HEK293T (cell line): ENCODE results near the gene GABRB1.

Experiments
- CTCF ChIA-PET: fragments of 350-600 bp; formaldehyde crosslinking; extraction: SDS; loops from one replicate; lab custom pipeline; 2021; ENCODE audit warnings: antibody characterized with exemption, inconsistent platforms; lab: Yijun Ruan, JAX
- POLR2A ChIA-PET: fragments of 350-600 bp; formaldehyde crosslinking; extraction: SDS; loops from one replicate; lab custom pipeline; 2020; ENCODE audit warnings: antibody characterized with exemption, inconsistent platforms; lab: Yijun Ruan, JAX
- DNase-seq: peaks from one replicate; pipeline ENCODE4 v3.0.0; 2012; ENCODE audit warnings: mixed read lengths; ENCODE audit errors: extremely low spot score
- ARNT ChIP-seq: fragments of 450-650 bp; IDR thresholded peaks from 2 replicates; pipeline ENCODE4 v1.6.1; 2017; ENCODE audit warnings: mild to moderate bottlenecking
- BHLHE40 ChIP-seq: fragments of 450-650 bp; IDR thresholded peaks from 2 replicates; pipeline ENCODE4 v1.6.1; 2016; ENCODE audit warnings: mild to moderate bottlenecking, moderate library complexity, borderline replicate concordance
- CTBP1 ChIP-seq: fragments of 450-650 bp; IDR thresholded peaks from 2 replicates; pipeline ENCODE4 v1.6.1; 2016; ENCODE audit warnings: borderline replicate concordance
- ELF4 ChIP-seq: fragments of 450-650 bp; IDR thresholded peaks from 2 replicates; pipeline ENCODE4 v1.6.1; 2017; ENCODE audit warnings: antibody characterized with exemption
- FOXA1 ChIP-seq: fragments of 450-650 bp; IDR thresholded peaks from 2 replicates; pipeline ENCODE4 v1.6.1; 2016; ENCODE audit warnings: mild to moderate bottlenecking
- FOXK2 ChIP-seq: fragments of 450-650 bp; IDR thresholded peaks from 2 replicates; pipeline ENCODE4 v1.6.1; 2016; ENCODE audit warnings: mild to moderate bottlenecking
- FOXM1 ChIP-seq: fragments of 450-650 bp; IDR thresholded peaks from 2 replicates; pipeline ENCODE4 v1.6.1; 2017; ENCODE audit warnings: mild to moderate bottlenecking, borderline replicate concordance
- HDGF ChIP-seq: fragments of 450-650 bp; IDR thresholded peaks from 2 replicates; pipeline ENCODE4 v1.6.1; 2017; ENCODE audit warnings: antibody characterized with exemption, borderline replicate concordance
- L3MBTL2 ChIP-seq: fragments of 450-650 bp; conservative IDR thresholded peaks from 2 replicates; pipeline ENCODE4 v1.6.1; 2016; ENCODE audit warnings: mild to moderate bottlenecking
- LEF1 ChIP-seq: fragments of 450-650 bp; IDR thresholded peaks from 2 replicates; pipeline ENCODE4 v1.6.1; 2017; ENCODE audit warnings: mild to moderate bottlenecking, borderline replicate concordance
- NFRKB ChIP-seq: fragments of 450-650 bp; IDR thresholded peaks from 2 replicates; pipeline ENCODE4 v1.6.1; 2016; ENCODE audit warnings: mild to moderate bottlenecking, moderate library complexity
- SP1 ChIP-seq: fragments of 450-650 bp; IDR thresholded peaks from 2 replicates; pipeline ENCODE4 v1.6.1; 2017
- SUZ12 ChIP-seq: fragments of 450-650 bp; IDR thresholded peaks from 2 replicates; pipeline ENCODE4 v1.6.1; 2016; ENCODE audit warnings: mild to moderate bottlenecking
- TARDBP ChIP-seq: fragments of 450-650 bp; IDR thresholded peaks from 2 replicates; pipeline ENCODE4 v1.6.1; 2016
- ZNF384 ChIP-seq: fragments of 450-650 bp; IDR thresholded peaks from 2 replicates; pipeline ENCODE4 v1.6.1; 2016
- TF ChIP-seq, protein P1 (sequence below): fragments of 450-650 bp; IDR thresholded peaks from 2 replicates; pipeline ENCODE4 v1.6.1; 2016

The GABRB1 gene

DNA sequence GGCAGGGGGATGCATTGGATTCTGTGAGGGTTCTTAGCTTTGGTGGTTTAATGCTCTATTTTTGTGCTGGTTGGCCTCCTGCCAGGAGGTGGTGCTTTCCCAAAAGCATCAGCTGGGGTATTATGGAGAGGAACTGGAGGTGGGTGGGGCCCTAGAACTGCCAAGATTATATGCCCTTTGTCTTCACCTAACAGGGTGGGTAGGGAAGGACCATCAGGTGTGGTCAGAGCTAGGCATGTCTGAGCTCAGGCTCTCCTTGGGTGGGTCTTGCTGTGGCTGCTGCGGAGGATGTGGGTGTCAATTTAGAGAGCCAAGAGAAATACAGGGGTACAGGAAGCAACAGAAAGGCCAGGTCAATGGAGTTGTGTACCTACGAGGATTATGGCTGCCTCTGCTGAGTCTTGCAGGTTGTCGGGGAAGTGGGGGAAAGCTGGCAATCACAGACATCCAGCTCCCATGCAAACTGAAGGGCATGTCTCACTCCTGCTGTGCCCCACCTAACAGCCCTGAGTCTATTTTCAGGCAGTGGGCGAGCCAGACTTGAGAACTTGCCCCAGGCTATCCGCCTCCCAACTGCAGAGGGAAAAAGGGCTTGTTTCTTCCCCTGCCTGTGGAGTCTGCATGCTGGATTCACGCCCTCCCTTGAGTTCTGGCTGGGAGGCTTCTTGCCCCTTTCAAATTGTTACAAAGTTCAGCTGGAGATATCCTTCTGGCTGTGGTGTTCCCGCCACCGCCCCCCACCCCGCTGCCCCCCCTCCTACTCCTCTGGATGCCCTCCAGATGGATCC, 220.2 kb downstream of the GABRB1 start:
- DNase-seq, result no peak
- ChIA-PET CTCF (no interaction called here), POLR2A (no interaction called here)
- TF ChIP-seq ZNF384, result no peak
- TF ChIP-seq SP1, result no peak
- no peak for TF ChIP-seq SUZ12
- no peak for TF ChIP-seq FOXA1
- TF ChIP-seq NFRKB, result no peak
- no peak for TF ChIP-seq ELF4
- TF ChIP-seq, protein P1, sequence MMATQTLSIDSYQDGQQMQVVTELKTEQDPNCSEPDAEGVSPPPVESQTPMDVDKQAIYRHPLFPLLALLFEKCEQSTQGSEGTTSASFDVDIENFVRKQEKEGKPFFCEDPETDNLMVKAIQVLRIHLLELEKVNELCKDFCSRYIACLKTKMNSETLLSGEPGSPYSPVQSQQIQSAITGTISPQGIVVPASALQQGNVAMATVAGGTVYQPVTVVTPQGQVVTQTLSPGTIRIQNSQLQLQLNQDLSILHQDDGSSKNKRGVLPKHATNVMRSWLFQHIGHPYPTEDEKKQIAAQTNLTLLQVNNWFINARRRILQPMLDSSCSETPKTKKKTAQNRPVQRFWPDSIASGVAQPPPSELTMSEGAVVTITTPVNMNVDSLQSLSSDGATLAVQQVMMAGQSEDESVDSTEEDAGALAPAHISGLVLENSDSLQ, result no peak
- TF ChIP-seq ARNT, result no peak
- TF ChIP-seq FOXK2, result no peak
- TF ChIP-seq BHLHE40, result no peak
- TF ChIP-seq LEF1, result no peak
- no peak for TF ChIP-seq CTBP1
- TF ChIP-seq HDGF, result no peak
- TF ChIP-seq L3MBTL2, result no peak
- no peak for TF ChIP-seq TARDBP
- no peak for TF ChIP-seq FOXM1

DNA sequence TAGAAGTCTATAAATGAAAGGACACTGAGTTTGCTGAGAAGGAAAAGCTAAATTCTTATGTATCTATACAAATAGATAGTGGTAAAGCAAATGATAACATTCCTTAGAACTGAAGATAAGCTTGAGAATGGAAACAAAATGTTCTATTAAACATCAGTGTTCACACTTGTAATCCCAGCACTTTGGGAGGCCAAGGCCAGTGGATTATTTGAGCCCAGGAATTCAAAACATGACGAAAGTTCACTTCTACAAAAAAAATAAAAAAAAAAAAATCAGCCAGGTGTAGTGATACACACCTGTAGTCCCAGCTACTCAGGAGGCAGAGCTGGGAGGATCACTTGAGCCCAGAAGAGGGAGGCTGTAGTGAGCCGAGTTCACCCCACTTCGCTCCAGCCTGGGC, 232.4 kb downstream of the GABRB1 start:
- DNase-seq, result no peak
- TF ChIP-seq TARDBP, result no peak
- no peak for TF ChIP-seq HDGF
- TF ChIP-seq CTBP1, result no peak
- TF ChIP-seq SUZ12, result no peak
- no peak for TF ChIP-seq SP1
- TF ChIP-seq FOXA1, result no peak
- TF ChIP-seq, protein P1, result no peak
- TF ChIP-seq ZNF384, result no peak
- no peak for TF ChIP-seq LEF1
- ChIA-PET CTCF (no interaction called here), POLR2A (no interaction called here)

- no peak for DNase-seq
- POLR2A ChIA-PET, result no interaction called here
These were observed 239.0 kb downstream of the GABRB1 start for GRCh38 chr4:47270201-47270888.

DNA sequence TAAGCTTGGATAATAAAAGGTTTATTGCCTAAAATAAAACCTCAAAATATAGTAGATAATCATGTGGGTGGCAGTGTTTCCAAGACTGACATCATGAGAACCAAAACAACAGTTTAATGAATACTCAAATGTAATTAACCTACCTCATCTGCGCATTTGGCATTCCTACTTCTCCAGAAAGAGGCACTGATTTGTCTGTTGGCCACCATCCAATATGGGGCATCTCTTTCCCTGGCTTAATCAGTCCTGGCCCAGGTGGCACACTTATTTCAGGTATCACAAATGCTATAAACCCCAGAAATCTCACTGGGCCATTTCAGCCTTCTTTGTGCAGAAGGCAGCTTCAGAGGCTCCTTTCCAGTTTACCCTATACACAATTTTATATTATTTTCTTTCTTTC, 239.9 kb downstream of the GABRB1 start:
- ChIA-PET POLR2A (no interaction called here), CTCF (no interaction called here)
- no peak for DNase-seq
- no peak for TF ChIP-seq FOXK2

More at GRCh38 chr4:47270201-47270888, 239.0 kb downstream of the GABRB1 start:
- CTCF ChIA-PET, result no interaction called here
- TF ChIP-seq FOXA1 (no peak), L3MBTL2 (no peak), FOXM1 (no peak), BHLHE40 (no peak), ZNF384 (no peak), HDGF (no peak), NFRKB (no peak)
- TF ChIP-seq, protein P1, result no peak

- no peak for DNase-seq
- ChIA-PET CTCF (no interaction called here), POLR2A (no interaction called here)
- no peak for TF ChIP-seq CTBP1
- no peak for TF ChIP-seq FOXK2
- TF ChIP-seq BHLHE40, result no peak
- no peak for TF ChIP-seq SUZ12
- no peak for TF ChIP-seq ZNF384
- no peak for TF ChIP-seq NFRKB
- TF ChIP-seq HDGF, result no peak
- TF ChIP-seq, protein P1, result no peak
- no peak for TF ChIP-seq ARNT
- no peak for TF ChIP-seq SP1
- no peak for TF ChIP-seq LEF1
- TF ChIP-seq FOXA1, result no peak
- no peak for TF ChIP-seq L3MBTL2
- no peak for TF ChIP-seq FOXM1
These were observed 243.5 kb downstream of the GABRB1 start for GRCh38 chr4:47274901-47275300.

GRCh38 chr4:47275595-47275994, 244.2 kb downstream of the GABRB1 start:
- POLR2A ChIA-PET, result no interaction called here
- no peak for DNase-seq
- CTCF ChIA-PET, result no interaction called here
- no peak for TF ChIP-seq CTBP1
- no peak for TF ChIP-seq SP1
- TF ChIP-seq HDGF, result no peak
- no peak for TF ChIP-seq FOXM1
- no peak for TF ChIP-seq SUZ12
- no peak for TF ChIP-seq BHLHE40
- TF ChIP-seq, protein P1, result no peak
- TF ChIP-seq FOXA1, result no peak
- TF ChIP-seq LEF1, result no peak
- no peak for TF ChIP-seq TARDBP
- TF ChIP-seq L3MBTL2, result no peak
- TF ChIP-seq NFRKB, result no peak
- TF ChIP-seq ARNT, result no peak
- no peak for TF ChIP-seq ELF4
- TF ChIP-seq ZNF384, result no peak
- no peak for TF ChIP-seq FOXK2
